ENCODE results near the gene KCNQ2.

DNA sequence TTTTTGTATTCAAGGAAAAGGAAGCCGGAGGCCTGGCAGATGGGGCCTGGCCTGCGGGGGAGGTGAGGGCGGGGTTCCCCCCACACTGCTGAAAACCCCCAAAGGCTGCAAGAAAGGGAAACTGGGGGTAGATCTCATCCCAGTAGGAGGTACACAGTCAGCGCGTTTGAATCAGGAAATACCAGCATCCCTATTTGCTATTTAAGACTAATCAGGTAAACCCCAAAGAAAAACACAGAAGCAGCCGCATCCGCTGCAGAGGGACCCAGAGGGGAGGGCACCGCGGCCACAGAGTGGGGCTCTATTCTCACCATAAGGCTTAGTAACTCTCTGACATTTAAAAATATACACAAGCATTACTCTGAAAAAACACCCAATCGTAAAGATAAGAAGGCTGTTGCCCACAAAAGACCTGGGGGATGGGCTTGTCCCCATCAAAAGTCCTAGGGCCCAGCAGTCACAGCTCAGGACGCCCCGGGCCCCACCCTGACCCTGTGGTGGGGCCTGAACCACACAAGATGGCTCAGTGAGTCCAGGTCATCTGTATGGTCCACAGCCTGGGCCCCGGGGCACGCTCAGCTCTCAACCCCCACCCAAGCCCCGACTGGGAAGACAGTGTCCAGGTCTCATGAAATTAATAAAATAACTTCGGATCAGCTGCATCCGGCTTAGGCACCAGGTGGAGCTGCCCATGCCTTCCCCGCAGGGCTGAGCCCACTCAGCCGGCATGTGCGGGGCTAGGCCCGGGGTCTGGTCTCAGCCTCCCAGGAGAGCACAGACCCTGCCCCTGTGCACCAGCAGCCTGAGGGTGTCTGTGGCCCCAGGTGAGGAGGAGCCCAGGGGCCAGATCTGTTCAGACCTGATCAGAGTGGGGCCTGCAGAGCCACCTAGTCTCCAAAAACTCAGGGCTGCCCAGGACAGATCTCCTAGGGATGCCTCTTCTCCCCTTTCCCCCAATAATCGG lies 31.0 kb downstream of the KCNQ2 start:
- no peak for TF ChIP-seq CTCF (IDR thresholded peaks at IDR 0.05)
- TF ChIP-seq POLR2A (IDR thresholded peaks at IDR 0.05): no peak
